ENCODE measurements around the gene TENM3.
"Not testable (repeated sequence)": the region's sequence is repeated elsewhere in the genome, so short reads cannot be mapped to it uniquely, and the experiment has no call there.

The TENM3 gene

GRCh38 chr4:182380771-182381181, 137.6 kb downstream of the TENM3 start:
- Histone ChIP-seq H4K20me1 (ENCODE audit: insufficient read depth, low read length) (no peaks in the 10 kb centered on the region), H3K27ac (ENCODE audit: low read length) (no peak overlapping the region), H3K9ac (ENCODE audit: low read depth, low read length) (no peak overlapping the region), H3K4me2 (ENCODE audit: insufficient read depth, low read length) (no peak overlapping the region), H3K9me3 (ENCODE audit: insufficient read depth, low read length, severe bottlenecking) (no peaks in the 10 kb centered on the region), H2AFZ (ENCODE audit: low read depth, low read length) (no peak overlapping the region), H3K4me3 (ENCODE audit: low read depth in 1 of 2, low read length in 2 of 2) (no peak overlapping the region), H3K4me1 (ENCODE audit: insufficient read depth, low read length) (no peaks in the 10 kb centered on the region), H3K79me2 (ENCODE audit: insufficient read depth, low read length) (no peaks in the 10 kb centered on the region), H3K36me3 (ENCODE audit: insufficient read depth, low read length) (no peaks in the 10 kb centered on the region), H3K27me3 (ENCODE audit: insufficient read depth, low read length, poor library complexity) (no peaks in the 10 kb centered on the region)
- ATAC-seq (ENCODE audit: insufficient read depth, low read depth), result no peak
- TF ChIP-seq, protein P1, sequence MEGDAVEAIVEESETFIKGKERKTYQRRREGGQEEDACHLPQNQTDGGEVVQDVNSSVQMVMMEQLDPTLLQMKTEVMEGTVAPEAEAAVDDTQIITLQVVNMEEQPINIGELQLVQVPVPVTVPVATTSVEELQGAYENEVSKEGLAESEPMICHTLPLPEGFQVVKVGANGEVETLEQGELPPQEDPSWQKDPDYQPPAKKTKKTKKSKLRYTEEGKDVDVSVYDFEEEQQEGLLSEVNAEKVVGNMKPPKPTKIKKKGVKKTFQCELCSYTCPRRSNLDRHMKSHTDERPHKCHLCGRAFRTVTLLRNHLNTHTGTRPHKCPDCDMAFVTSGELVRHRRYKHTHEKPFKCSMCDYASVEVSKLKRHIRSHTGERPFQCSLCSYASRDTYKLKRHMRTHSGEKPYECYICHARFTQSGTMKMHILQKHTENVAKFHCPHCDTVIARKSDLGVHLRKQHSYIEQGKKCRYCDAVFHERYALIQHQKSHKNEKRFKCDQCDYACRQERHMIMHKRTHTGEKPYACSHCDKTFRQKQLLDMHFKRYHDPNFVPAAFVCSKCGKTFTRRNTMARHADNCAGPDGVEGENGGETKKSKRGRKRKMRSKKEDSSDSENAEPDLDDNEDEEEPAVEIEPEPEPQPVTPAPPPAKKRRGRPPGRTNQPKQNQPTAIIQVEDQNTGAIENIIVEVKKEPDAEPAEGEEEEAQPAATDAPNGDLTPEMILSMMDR (IDR thresholded peaks at IDR 0.05; ENCODE audit: borderline replicate concordance, extremely low read depth, low read length, poor library complexity, severe bottlenecking), result no peak
- TF ChIP-seq EZH2 (IDR thresholded peaks at IDR 0.05; ENCODE audit: borderline replicate concordance, low read depth, low read length, severe bottlenecking), result no peak
- no peak for DNase-seq

GRCh38 chr4:182382941-182383340, 139.7 kb downstream of the TENM3 start:
- TF ChIP-seq EZH2 (IDR thresholded peaks at IDR 0.05; ENCODE audit: borderline replicate concordance, low read depth, low read length, severe bottlenecking), result no peak
- TF ChIP-seq, protein P1 (IDR thresholded peaks at IDR 0.05; ENCODE audit: borderline replicate concordance, extremely low read depth, low read length, poor library complexity, severe bottlenecking), result no peak
- Histone ChIP-seq H3K4me1 (ENCODE audit: insufficient read depth, low read length) (no peaks in the 10 kb centered on the region), H3K36me3 (ENCODE audit: insufficient read depth, low read length) (no peaks in the 10 kb centered on the region), H3K9ac (ENCODE audit: low read depth, low read length) (no peak overlapping the region), H3K4me3 (ENCODE audit: low read depth in 1 of 2, low read length in 2 of 2) (no peak overlapping the region), H3K9me3 (ENCODE audit: insufficient read depth, low read length, severe bottlenecking) (no peaks in the 10 kb centered on the region), H4K20me1 (ENCODE audit: insufficient read depth, low read length) (no peaks in the 10 kb centered on the region), H3K4me2 (ENCODE audit: insufficient read depth, low read length) (no peak overlapping the region), H2AFZ (ENCODE audit: low read depth, low read length) (no peak overlapping the region), H3K79me2 (ENCODE audit: insufficient read depth, low read length) (no peaks in the 10 kb centered on the region), H3K27me3 (ENCODE audit: insufficient read depth, low read length, poor library complexity) (no peaks in the 10 kb centered on the region), H3K27ac (ENCODE audit: low read length) (no peak overlapping the region)
- no peak for DNase-seq
- ATAC-seq (ENCODE audit: insufficient read depth, low read depth), result no peak

DNA sequence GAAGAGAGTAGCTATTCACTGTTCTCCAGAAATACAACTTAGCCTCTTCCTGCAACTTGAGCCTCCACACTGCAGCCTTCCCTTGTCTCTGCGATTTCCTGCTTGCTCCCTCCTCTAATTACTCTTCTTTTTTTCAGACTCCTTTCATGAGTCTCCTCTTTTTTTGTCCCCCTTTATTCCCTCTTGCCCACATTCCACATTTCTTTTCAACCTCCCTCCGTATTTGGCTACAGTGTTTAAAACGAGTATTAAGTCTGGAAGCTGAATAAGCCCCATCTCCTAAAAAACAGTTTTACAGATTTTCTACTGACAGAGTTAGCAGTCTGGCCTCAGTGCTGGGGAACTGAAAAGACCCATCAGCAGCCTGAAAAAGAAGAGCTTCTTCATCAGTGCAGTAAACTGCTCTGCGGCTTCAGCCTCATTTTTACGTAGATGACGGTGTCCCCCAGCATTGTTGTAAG, 141.5 kb downstream of the TENM3 start:
- DNase-seq (no peak), ATAC-seq (ENCODE audit: insufficient read depth, low read depth) (no peak)
- H3K4me1 ChIP-seq (ENCODE audit: insufficient read depth, low read length), result no peaks in the 10 kb centered on the region
- TF ChIP-seq, protein P1 (IDR thresholded peaks at IDR 0.05; ENCODE audit: borderline replicate concordance, extremely low read depth, low read length, poor library complexity, severe bottlenecking), result no peak
- TF ChIP-seq EZH2 (IDR thresholded peaks at IDR 0.05; ENCODE audit: borderline replicate concordance, low read depth, low read length, severe bottlenecking), result no peak
- H3K27me3 ChIP-seq (ENCODE audit: insufficient read depth, low read length, poor library complexity), result no peaks in the 10 kb centered on the region
- no peak overlapping the region for H2AFZ ChIP-seq (ENCODE audit: low read depth, low read length)
- H3K9me3 ChIP-seq (ENCODE audit: insufficient read depth, low read length, severe bottlenecking), result no peaks in the 10 kb centered on the region
- H4K20me1 ChIP-seq (ENCODE audit: insufficient read depth, low read length), result no peaks in the 10 kb centered on the region
- H3K36me3 ChIP-seq (ENCODE audit: insufficient read depth, low read length), result no peaks in the 10 kb centered on the region
- no peak overlapping the region for H3K4me3 ChIP-seq (ENCODE audit: low read depth in 1 of 2, low read length in 2 of 2)
- no peak overlapping the region for H3K4me2 ChIP-seq (ENCODE audit: insufficient read depth, low read length)
- no peak overlapping the region for H3K9ac ChIP-seq (ENCODE audit: low read depth, low read length)
- no peaks in the 10 kb centered on the region for H3K79me2 ChIP-seq (ENCODE audit: insufficient read depth, low read length)
- no peak overlapping the region for H3K27ac ChIP-seq (ENCODE audit: low read length)

- no peak overlapping the region for H3K27ac ChIP-seq (ENCODE audit: low read length)
Measured at GRCh38 chr4:182385897-182386296, 142.7 kb downstream of the TENM3 start.

DNA sequence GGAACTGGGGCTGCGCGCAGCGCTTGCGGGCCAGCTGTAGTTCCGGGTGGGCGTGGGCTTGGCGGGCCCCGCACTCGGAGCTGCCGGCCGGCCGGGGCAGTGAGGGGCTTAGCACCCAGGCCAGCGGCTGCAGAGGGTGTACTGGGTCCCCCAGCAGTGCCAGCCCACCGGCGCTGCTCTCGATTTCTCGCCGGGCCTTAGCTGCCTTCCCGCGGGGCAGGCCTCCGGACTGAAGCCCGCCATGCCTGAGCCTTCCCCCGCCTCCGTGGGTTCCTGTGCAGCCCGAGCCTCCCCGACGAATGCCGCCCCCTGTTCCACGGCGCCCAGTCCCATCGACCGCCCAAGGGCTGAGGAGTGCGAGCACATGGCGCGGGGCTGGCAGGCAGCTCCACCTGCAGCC, 143.4 kb downstream of the TENM3 start:
- H3K4me3 ChIP-seq (ENCODE audit: low read depth in 1 of 2, low read length in 2 of 2); H3K9ac ChIP-seq (ENCODE audit: low read depth, low read length); H3K36me3 ChIP-seq (ENCODE audit: insufficient read depth, low read length); H3K9me3 ChIP-seq (ENCODE audit: insufficient read depth, low read length, severe bottlenecking); H2AFZ ChIP-seq (ENCODE audit: low read depth, low read length); H3K4me2 ChIP-seq (ENCODE audit: insufficient read depth, low read length); H3K27me3 ChIP-seq (ENCODE audit: insufficient read depth, low read length, poor library complexity); H3K79me2 ChIP-seq (ENCODE audit: insufficient read depth, low read length); ATAC-seq (ENCODE audit: insufficient read depth, low read depth); H4K20me1 ChIP-seq (ENCODE audit: insufficient read depth, low read length); DNase-seq; H3K4me1 ChIP-seq (ENCODE audit: insufficient read depth, low read length); H3K27ac ChIP-seq (ENCODE audit: low read length): not testable (repeated sequence)

More at GRCh38 chr4:182385897-182386296, 142.7 kb downstream of the TENM3 start:
- Histone ChIP-seq H3K9ac (ENCODE audit: low read depth, low read length) (no peak overlapping the region), H2AFZ (ENCODE audit: low read depth, low read length) (no peak overlapping the region), H3K36me3 (ENCODE audit: insufficient read depth, low read length) (no peaks in the 10 kb centered on the region), H3K79me2 (ENCODE audit: insufficient read depth, low read length) (no peaks in the 10 kb centered on the region), H3K9me3 (ENCODE audit: insufficient read depth, low read length, severe bottlenecking) (no peaks in the 10 kb centered on the region), H3K4me3 (ENCODE audit: low read depth in 1 of 2, low read length in 2 of 2) (no peak overlapping the region), H3K4me1 (ENCODE audit: insufficient read depth, low read length) (no peaks in the 10 kb centered on the region), H3K4me2 (ENCODE audit: insufficient read depth, low read length) (no peak overlapping the region), H3K27me3 (ENCODE audit: insufficient read depth, low read length, poor library complexity) (no peaks in the 10 kb centered on the region), H4K20me1 (ENCODE audit: insufficient read depth, low read length) (no peaks in the 10 kb centered on the region)
- TF ChIP-seq, protein P1 (IDR thresholded peaks at IDR 0.05; ENCODE audit: borderline replicate concordance, extremely low read depth, low read length, poor library complexity, severe bottlenecking), result no peak
- no peak for TF ChIP-seq EZH2 (IDR thresholded peaks at IDR 0.05; ENCODE audit: borderline replicate concordance, low read depth, low read length, severe bottlenecking)
- DNase-seq (no peak), ATAC-seq (ENCODE audit: insufficient read depth, low read depth) (no peak)
